ENCODE data around the gene MOCS1.

Gene MOCS1

GRCh38 chr6:39935241-39935640 lies 979 bp upstream of the MOCS1 start:
- no peak overlapping the region for H3K4me3 ChIP-seq (ENCODE audit: low read depth, low read length)
- H3K27ac ChIP-seq (ENCODE audit: low read depth, low read length): no peak overlapping the region
- no peak overlapping the region for H2AFZ ChIP-seq (ENCODE audit: low read length, unreplicated experiment)

GRCh38 chr6:39933669-39934130 lies 562 bp downstream of the MOCS1 start:
- no peak overlapping the region for H2AFZ ChIP-seq (ENCODE audit: low read length, unreplicated experiment)
- peaks cover 23% of the 10 kb centered on the region for H3K27me3 ChIP-seq (ENCODE audit: insufficient read depth, low read length)
- H3K4me3 ChIP-seq (ENCODE audit: low read depth, low read length): peak overlapping the region; percentile 79
- H3K36me3 ChIP-seq (ENCODE audit: insufficient read depth, low read length): no peaks in the 10 kb centered on the region
- H3K4me1 ChIP-seq (ENCODE audit: control insufficient read depth, insufficient read depth, low read length, unreplicated experiment): peaks cover 10% of the 10 kb centered on the region
- no peaks in the 10 kb centered on the region for H3K79me2 ChIP-seq (ENCODE audit: control insufficient read depth, insufficient read depth, low read length, unreplicated experiment)
- no peak overlapping the region for H3K27ac ChIP-seq (ENCODE audit: low read depth, low read length)

More at GRCh38 chr6:39935241-39935640, 979 bp upstream of the MOCS1 start:
- Histone ChIP-seq H3K27me3 (ENCODE audit: insufficient read depth, low read length) (peaks cover 28% of the 10 kb centered on the region), H3K4me1 (ENCODE audit: control insufficient read depth, insufficient read depth, low read length, unreplicated experiment) (peaks cover 5% of the 10 kb centered on the region), H3K79me2 (ENCODE audit: control insufficient read depth, insufficient read depth, low read length, unreplicated experiment) (no peaks in the 10 kb centered on the region), H3K36me3 (ENCODE audit: insufficient read depth, low read length) (no peaks in the 10 kb centered on the region)

DNA sequence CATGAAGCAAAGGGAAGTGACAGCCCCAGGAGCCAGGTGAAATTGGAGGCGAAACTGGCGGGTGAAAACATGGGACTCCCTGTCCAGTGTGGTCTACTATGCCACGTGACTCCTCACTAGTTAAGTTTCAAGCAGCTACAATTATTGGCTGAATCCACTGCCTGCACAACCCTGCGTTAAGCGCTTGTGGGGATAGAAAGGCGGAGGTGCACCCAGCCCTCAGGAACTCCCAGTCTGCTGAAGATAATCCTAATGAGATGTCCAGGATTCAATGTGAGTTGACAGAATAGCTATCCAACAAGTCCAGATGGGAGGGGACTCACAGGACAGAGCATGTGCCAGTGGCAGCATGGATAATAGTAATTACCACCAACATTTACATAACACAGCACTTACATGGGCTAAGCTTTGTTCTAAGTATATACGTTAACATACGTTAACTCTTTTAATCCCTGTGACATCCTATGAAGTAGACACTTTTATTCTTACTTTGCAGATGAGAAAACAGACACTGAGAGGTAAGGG lies 1.8 kb downstream of the MOCS1 start:
- H3K4me3 ChIP-seq (ENCODE audit: low read depth, low read length): no peak overlapping the region; the same call in 1 of the 2 replicates
- no peaks in the 10 kb centered on the region for H3K36me3 ChIP-seq (ENCODE audit: insufficient read depth, low read length)
- no peak overlapping the region for H3K27ac ChIP-seq (ENCODE audit: low read depth, low read length)
- no peaks in the 10 kb centered on the region for H3K79me2 ChIP-seq (ENCODE audit: control insufficient read depth, insufficient read depth, low read length, unreplicated experiment)
- H2AFZ ChIP-seq (ENCODE audit: low read length, unreplicated experiment): no peak overlapping the region
- H3K27me3 ChIP-seq (ENCODE audit: insufficient read depth, low read length): peaks cover 15% of the 10 kb centered on the region
- peaks cover 10% of the 10 kb centered on the region for H3K4me1 ChIP-seq (ENCODE audit: control insufficient read depth, insufficient read depth, low read length, unreplicated experiment)

DNA sequence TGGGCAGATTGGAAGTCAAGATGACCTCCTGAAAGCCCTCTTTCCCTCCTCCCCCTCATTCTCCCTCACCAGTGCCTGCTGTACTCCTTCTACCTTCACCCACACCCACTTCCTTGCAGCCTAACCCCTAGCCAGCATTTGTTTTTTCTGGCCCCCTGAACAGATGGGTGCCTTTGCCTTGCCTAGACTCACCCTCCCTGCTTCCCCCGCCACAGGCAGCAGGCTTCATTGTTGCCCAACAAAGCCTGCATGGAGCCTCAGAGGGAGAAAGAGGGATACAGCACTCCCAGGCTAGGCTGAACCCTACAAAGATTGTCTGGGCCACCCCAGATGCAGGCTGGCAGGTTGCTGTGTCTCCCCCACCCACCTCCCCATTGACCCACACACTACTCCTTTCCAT lies 2.7 kb downstream of the MOCS1 start:
- Histone ChIP-seq H3K4me3 (ENCODE audit: low read depth, low read length) (no peak overlapping the region), H3K27me3 (ENCODE audit: insufficient read depth, low read length) (peaks cover 11% of the 10 kb centered on the region), H3K79me2 (ENCODE audit: control insufficient read depth, insufficient read depth, low read length, unreplicated experiment) (no peaks in the 10 kb centered on the region), H3K36me3 (ENCODE audit: insufficient read depth, low read length) (no peaks in the 10 kb centered on the region), H2AFZ (ENCODE audit: low read length, unreplicated experiment) (no peak overlapping the region), H3K4me1 (ENCODE audit: control insufficient read depth, insufficient read depth, low read length, unreplicated experiment) (peaks cover 13% of the 10 kb centered on the region), H3K27ac (ENCODE audit: low read depth, low read length) (no peak overlapping the region)

GRCh38 chr6:39930540-39930939 lies 3.7 kb downstream of the MOCS1 start:
- Histone ChIP-seq H2AFZ (ENCODE audit: low read length, unreplicated experiment) (no peak overlapping the region), H3K79me2 (ENCODE audit: control insufficient read depth, insufficient read depth, low read length, unreplicated experiment) (no peaks in the 10 kb centered on the region), H3K27me3 (ENCODE audit: insufficient read depth, low read length) (0 out of 2 replicates have a peak, but pooled peaks cover under 1% of the 10 kb centered on the region), H3K4me1 (ENCODE audit: control insufficient read depth, insufficient read depth, low read length, unreplicated experiment) (peaks cover 13% of the 10 kb centered on the region), H3K27ac (ENCODE audit: low read depth, low read length) (peak overlapping the region; percentile 61), H3K4me3 (ENCODE audit: low read depth, low read length) (peak overlapping the region; percentile 12; the same call in 1 of the 2 replicates), H3K36me3 (ENCODE audit: insufficient read depth, low read length) (no peaks in the 10 kb centered on the region)

GRCh38 chr6:39929733-39930461 lies 4.4 kb downstream of the MOCS1 start:
- Histone ChIP-seq H3K36me3 (ENCODE audit: insufficient read depth, low read length) (no peaks in the 10 kb centered on the region), H3K27ac (ENCODE audit: low read depth, low read length) (peak overlapping the region; percentile 61), H3K4me3 (ENCODE audit: low read depth, low read length) (peak overlapping the region; percentile 12; the same call in 1 of the 2 replicates), H3K4me1 (ENCODE audit: control insufficient read depth, insufficient read depth, low read length, unreplicated experiment) (peaks cover 13% of the 10 kb centered on the region), H3K79me2 (ENCODE audit: control insufficient read depth, insufficient read depth, low read length, unreplicated experiment) (no peaks in the 10 kb centered on the region), H3K27me3 (ENCODE audit: insufficient read depth, low read length) (no peaks in the 10 kb centered on the region), H2AFZ (ENCODE audit: low read length, unreplicated experiment) (no peak overlapping the region)

GRCh38 chr6:39929039-39929732 lies 5.1 kb downstream of the MOCS1 start:
- no peak overlapping the region for H3K4me3 ChIP-seq (ENCODE audit: low read depth, low read length)
- H3K36me3 ChIP-seq (ENCODE audit: insufficient read depth, low read length): no peaks in the 10 kb centered on the region
- no peaks in the 10 kb centered on the region for H3K79me2 ChIP-seq (ENCODE audit: control insufficient read depth, insufficient read depth, low read length, unreplicated experiment)
- peaks cover 13% of the 10 kb centered on the region for H3K4me1 ChIP-seq (ENCODE audit: control insufficient read depth, insufficient read depth, low read length, unreplicated experiment)
- no peak overlapping the region for H2AFZ ChIP-seq (ENCODE audit: low read length, unreplicated experiment)
- no peak overlapping the region for H3K27ac ChIP-seq (ENCODE audit: low read depth, low read length)
- no peaks in the 10 kb centered on the region for H3K27me3 ChIP-seq (ENCODE audit: insufficient read depth, low read length)

DNA sequence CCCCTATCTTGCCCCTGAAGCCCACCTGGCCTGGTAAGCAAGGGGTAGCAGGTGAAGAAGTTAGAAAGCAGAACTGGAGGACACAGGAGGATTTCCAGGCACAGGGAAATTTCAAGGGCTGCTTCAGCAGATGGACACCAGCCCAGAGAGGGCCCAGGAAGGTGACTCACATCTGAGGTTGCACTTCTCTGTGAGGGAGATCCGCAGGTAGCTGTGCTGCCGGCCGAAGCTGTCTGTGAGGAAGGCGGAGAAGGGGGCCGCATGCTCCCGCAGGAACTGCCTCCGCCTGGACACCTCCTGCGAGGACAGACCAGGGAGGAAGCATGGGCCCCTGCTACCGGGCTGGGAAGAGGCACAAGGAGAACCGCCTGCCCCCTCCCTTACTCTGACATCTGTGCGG lies 7.1 kb downstream of the MOCS1 start:
- Histone ChIP-seq H3K4me1 (ENCODE audit: control insufficient read depth, insufficient read depth, low read length, unreplicated experiment) (peaks cover 13% of the 10 kb centered on the region), H3K79me2 (ENCODE audit: control insufficient read depth, insufficient read depth, low read length, unreplicated experiment) (no peaks in the 10 kb centered on the region), H3K27ac (ENCODE audit: low read depth, low read length) (no peak overlapping the region), H3K36me3 (ENCODE audit: insufficient read depth, low read length) (no peaks in the 10 kb centered on the region), H3K4me3 (ENCODE audit: low read depth, low read length) (no peak overlapping the region), H3K27me3 (ENCODE audit: insufficient read depth, low read length) (no peaks in the 10 kb centered on the region), H2AFZ (ENCODE audit: low read length, unreplicated experiment) (no peak overlapping the region)

DNA sequence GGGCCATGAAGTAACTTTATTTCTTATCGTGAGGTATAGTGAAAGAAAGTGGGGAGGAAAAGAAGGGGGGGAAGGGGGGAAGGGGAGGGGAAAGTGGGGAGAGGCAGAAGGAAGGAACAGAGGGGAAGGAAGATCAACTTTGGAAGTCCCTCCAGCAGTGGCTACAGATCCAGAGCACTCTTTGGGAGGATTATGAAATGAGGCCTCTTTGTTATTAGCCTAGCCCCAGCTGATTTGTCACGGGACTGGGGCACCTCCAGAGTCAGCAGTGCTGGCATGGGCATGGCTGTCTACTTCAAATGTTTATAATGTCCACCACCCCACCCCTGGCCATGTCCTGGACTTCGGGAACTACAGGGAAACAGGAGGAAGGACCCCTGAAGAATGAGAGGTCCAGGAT lies 7.6 kb downstream of the MOCS1 start:
- Histone ChIP-seq H3K4me1 (ENCODE audit: control insufficient read depth, insufficient read depth, low read length, unreplicated experiment) (peaks cover 13% of the 10 kb centered on the region), H3K36me3 (ENCODE audit: insufficient read depth, low read length) (no peaks in the 10 kb centered on the region), H3K27ac (ENCODE audit: low read depth, low read length) (no peak overlapping the region), H3K4me3 (ENCODE audit: low read depth, low read length) (no peak overlapping the region), H3K27me3 (ENCODE audit: insufficient read depth, low read length) (no peaks in the 10 kb centered on the region), H2AFZ (ENCODE audit: low read length, unreplicated experiment) (no peak overlapping the region), H3K79me2 (ENCODE audit: control insufficient read depth, insufficient read depth, low read length, unreplicated experiment) (no peaks in the 10 kb centered on the region)

- Histone ChIP-seq H3K4me1 (ENCODE audit: control insufficient read depth, insufficient read depth, low read length, unreplicated experiment) (peaks cover 13% of the 10 kb centered on the region), H3K36me3 (ENCODE audit: insufficient read depth, low read length) (no peaks in the 10 kb centered on the region), H2AFZ (ENCODE audit: low read length, unreplicated experiment) (no peak overlapping the region), H3K27ac (ENCODE audit: low read depth, low read length) (no peak overlapping the region), H3K27me3 (ENCODE audit: insufficient read depth, low read length) (no peaks in the 10 kb centered on the region), H3K79me2 (ENCODE audit: control insufficient read depth, insufficient read depth, low read length, unreplicated experiment) (no peaks in the 10 kb centered on the region), H3K4me3 (ENCODE audit: low read depth, low read length) (no peak overlapping the region)
Observed at GRCh38 chr6:39925931-39926290, 8.4 kb downstream of the MOCS1 start.
